Measurements from ENCODE around the gene ARHGAP25.

Gene ARHGAP25

GRCh38 chr2:68719912-68720311 lies 14.7 kb upstream of the ARHGAP25 start:
- DNase-seq: no peak

- no peak for DNase-seq
Observed at GRCh38 chr2:68720665-68721064, 13.9 kb upstream of the ARHGAP25 start.

DNA sequence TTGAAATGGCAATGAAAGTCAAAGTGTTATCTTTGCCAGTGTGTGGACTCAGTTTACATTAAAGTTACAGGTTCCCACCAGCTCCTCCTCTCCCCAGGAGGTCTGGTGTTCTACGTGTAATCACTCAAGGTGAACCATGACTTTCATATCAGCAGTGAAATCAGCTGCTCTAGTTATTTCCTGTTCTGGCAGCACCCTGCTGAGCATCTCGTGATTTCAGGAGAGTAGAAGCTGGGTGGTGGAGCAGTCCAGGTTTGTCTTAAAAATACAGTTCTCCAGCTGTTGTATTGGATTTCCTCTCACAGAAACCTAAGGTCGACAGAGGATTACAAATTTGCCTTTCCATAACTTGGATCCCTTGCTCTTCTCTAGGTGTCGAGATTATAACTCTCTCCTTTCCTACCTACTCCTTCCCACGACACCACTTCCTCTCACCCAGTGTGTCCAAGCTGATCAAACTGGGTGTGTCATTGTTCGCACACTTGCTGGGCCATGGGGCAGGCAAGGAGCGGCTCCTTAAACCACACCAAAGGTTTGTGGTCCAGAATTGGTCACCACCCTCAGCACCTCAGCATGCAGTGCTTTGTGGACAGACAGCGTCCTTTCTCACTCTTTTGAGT lies 13.0 kb upstream of the ARHGAP25 start:
- DNase-seq: no peak

- peak; percentile 7 for DNase-seq
Observed at GRCh38 chr2:68722712-68723111, 11.9 kb upstream of the ARHGAP25 start.

GRCh38 chr2:68723181-68723580 lies 11.4 kb upstream of the ARHGAP25 start:
- no peak for DNase-seq

DNA sequence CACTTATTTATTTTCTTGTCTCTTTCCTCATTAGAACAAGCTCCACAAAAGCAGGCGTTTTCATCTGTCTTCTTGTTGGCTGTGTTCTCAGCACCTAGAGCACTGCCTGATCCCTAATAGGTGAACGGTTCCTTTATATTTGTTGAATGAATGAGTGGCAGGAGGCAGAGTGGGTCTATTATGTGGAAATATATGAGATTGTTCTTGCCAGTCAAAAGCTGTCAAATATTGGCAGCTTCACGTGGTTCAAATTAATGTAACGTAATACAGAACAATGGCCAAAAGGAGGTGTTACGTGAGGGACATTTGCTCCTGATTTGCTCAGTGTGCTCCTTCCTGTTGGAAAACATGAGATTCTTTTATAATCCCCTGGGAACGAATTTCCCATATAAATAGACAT lies 8.5 kb upstream of the ARHGAP25 start:
- no peak for DNase-seq

GRCh38 chr2:68726608-68727367 lies 7.8 kb upstream of the ARHGAP25 start:
- DNase-seq: no peak

DNA sequence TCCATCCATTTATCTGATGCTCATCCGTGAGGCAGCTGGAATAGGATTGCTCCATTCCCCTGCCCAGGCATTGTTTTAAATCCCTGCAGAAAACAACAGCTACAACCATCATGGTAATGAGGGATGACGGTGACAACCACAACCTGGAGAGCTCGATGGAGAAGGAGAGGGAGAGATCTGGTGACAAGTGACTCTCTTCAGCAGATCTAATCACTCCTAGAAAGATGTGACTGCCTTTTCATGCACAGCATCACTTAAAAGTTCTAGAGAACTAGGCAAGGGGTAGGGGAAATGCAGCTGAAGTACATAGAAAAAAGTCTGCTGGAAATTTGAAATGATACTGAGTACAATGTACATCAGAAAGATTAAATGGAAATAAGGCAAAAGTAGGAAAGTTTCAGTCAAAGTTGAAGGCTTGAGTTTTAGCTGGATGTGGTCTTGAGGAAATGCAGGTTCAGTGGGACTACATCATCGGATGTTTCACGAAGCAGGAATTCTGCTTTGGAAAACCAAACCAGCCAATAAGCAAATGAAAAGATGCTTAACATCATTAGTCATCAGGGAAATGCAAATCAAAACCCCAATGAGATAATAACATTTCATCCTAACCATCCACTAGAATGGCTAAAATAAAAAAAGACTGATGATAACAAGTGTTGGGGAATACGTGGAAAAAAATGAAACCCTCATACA lies 6.8 kb upstream of the ARHGAP25 start:
- DNase-seq: no peak

GRCh38 chr2:68730828-68731227 lies 3.8 kb upstream of the ARHGAP25 start:
- peak; percentile 91 for DNase-seq

DNA sequence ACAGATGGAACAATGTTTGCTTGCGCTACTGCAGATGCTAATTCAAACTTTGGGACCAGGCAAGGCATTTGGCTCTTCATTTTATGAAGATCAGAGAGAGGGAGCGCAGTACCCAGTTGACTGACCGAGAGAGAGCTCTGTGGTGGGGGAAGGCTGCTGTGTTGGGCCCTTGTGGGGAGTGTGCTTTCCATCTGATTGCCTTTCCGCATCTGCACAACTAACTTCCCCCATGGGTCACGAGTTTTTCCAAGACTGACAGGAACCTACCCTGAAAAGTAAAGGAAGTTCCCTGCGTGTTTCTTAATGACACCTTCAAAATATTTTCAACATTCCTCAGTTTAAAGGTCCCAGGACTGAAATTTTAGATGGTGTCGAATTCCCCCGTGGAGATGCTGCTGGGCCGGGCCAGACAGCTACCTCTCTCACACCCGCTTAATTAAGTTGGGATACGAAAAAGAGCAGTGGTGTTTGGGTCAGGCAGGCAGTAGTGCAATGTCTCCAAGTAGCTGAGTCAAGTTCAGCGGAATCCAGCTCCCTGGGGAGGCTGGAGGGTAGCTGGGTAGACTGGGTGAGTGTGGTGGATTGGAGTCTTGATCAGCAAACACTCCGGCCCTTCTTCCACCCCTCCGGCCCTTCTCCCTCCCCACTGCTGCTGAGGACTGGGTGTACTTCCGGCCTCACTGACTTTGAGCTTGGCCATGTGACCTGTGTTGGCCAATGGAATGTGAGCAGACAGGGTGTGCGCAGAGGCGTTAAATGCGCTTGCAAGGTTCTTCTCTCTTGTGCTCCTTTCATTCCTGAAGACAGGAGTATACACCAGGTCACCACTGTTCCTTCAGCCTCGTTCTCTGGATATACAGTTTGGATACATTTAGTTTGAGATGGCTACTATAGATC lies 2.3 kb upstream of the ARHGAP25 start:
- DNase-seq: no peak

GRCh38 chr2:68733365-68733764 lies 1.2 kb upstream of the ARHGAP25 start:
- no peak for DNase-seq

DNA sequence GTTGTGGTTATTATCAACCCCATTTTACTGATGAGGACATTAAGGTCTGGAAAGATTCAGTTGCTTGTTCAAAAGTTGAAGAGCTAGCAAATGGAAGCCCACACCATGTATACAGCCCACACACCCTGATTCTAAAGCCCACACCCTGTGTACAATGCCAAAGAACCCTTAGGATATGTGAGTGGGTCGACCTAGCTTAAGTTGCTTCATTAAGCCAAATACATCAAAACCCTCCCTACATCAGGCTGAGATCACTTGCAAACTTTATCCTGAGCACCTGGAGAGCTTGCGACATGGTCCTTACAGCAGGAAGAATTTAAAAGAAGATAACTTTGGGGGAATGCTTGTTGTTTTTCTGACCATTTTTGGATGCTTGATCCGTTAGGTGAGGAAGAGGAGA lies 435 bp upstream of the ARHGAP25 start:
- DNase-seq: no peak

GRCh38 chr2:68736086-68736485 lies 1.5 kb downstream of the ARHGAP25 start:
- no peak for DNase-seq

- no peak for DNase-seq
Observed at GRCh38 chr2:68737711-68738110, 3.1 kb downstream of the ARHGAP25 start.

DNA sequence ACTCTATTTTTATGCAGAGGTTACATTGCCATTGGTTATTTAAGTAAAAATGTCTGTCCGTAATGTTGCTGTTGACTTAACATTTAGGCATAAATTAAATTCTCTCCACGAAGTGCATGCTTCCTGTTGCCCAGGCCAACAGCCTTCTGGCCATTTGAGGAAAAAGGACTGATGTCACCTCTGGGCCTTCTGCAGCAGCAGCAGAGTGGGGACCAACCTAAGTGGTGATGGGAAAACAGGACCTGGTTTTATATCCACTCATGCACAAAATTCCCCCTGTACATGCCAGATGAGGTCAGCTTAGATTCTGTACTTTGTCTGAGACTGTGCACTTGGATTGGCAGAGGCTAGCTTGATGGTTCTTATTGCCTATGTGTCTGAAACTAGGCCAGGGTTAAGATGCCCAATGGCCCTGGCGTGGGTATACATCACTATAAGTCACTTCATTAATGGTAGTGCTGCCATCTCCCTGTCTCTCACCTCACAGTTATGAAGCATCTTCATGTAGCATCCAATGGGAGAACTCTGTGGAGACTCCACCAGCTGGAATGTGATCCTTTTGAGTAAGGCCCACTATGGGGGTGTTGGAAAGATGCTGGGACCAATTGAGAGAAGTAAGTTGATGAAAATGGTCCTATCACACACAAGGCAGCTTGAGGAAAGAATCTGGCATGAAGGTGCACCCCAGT lies 4.4 kb downstream of the ARHGAP25 start:
- DNase-seq: no peak

DNA sequence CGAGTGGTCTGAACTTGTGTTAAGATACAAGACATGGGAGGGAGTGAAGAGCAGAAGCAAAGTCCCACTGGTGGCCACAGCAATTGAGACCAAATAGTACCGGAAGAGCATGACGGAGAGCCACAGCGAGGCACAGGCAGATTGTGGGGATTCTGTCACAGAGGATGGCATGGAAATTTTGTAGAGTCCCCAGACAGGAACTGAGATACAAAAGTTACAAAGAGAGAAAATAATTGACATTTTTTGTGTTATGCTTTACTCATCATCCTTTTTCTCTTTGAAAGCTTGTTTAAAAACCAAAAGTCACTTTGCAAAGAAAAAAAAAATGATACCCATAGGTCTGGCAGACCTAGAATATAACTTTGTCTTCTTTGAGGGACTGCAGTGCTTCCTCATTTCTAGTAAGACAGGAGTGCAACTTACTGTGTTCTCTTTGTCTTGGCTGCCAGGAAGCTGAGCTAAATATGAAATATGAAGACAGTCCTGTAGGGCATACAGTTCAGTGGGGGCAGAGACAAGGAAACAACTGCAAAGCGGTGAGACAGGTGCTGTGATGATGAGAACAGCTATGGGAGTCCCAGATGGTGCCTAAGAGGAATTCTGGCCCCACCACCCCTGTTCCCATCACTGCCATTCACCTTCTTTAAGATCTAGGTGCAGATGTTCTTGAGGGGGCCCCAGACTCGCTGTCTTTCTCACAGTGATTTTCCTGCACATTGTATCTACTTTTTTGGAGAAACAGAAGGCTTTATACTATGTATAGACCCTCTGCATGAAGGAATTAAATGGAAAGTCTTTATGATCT lies 5.2 kb downstream of the ARHGAP25 start:
- DNase-seq: no peak

DNA sequence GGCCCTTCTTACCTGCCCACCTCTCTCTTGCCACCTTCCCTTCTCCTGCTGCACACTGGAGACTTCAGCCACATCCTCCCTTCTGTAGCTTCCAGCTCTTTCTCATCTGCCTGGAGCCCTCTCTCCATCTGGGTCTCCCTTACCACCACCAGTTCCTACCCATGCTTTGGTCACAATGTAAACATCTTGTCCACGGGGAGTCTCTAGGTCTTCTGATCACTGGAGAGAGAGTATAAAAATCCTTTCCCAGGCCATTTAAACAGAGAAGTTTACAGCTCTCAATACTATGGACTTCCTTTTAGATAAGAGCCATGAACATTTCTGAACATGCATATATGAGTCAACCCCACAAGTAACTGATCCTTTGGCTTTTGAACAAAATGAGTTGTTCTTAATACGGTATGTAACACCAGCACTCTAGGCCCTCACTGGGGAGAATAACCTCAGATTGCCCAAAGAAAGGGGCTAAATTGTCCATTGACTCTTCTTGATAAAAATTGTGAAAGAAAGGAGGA lies 5.8 kb downstream of the ARHGAP25 start:
- DNase-seq: no peak

GRCh38 chr2:68741238-68741637 lies 6.6 kb downstream of the ARHGAP25 start:
- no peak for DNase-seq

GRCh38 chr2:68741805-68742306 lies 7.2 kb downstream of the ARHGAP25 start:
- peak; percentile 8 for DNase-seq

DNA sequence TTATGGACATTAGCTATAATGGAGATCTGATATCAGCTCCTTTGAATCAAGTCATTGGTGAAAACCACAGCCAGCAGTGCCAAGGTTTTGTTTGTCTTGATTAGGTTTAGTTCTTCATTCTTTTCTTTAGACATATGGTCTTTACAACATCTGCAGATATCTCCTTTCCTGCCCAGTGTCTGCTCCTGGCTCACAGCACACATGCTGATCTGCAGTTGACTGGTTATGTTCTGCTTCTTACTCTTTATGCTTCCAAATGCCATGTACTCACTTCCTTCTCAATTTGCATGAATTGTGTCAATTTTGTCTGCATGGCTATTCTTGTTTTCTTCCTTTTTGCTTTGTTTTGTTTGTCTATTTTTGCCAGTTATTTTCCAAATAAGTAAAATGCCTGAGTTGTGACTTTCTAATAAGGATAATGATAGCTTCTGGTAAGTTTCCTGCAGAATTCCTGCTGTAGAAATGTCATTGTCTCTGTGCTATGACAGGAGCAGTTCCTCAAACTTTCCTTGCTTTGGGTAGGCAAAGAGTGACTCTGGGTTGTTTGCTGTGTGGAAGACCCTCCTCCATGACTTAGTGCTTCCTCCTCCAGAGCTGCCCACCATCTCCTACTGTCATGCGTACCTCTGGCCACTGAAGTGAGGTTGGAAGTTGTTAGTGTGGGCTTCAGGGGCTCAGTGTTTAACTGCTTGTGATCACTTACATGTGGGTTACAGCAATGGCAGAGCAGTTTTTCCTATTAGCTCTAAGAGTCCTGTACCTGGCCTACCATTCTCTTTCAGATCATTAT lies 8.2 kb downstream of the ARHGAP25 start:
- DNase-seq: no peak

All from DMS53 (cell line).